CD4-positive, alpha-beta memory T cell (primary cell): ENCODE results near the gene HPS1. TPM values are rescaled to one million over a fixed set of nuclear protein-coding genes. Genes with fewer than 3 reads are reported as not detected.
"Not testable (repeated sequence)": the region's sequence is repeated elsewhere in the genome, so short reads cannot be mapped to it uniquely, and the experiment has no call there.

Experiments
- CTCF ChIA-PET: fragments of 350-600 bp; sonication (Branson Sonifier 250); formaldehyde crosslinking; loops from one replicate; lab custom pipeline; 2021; ENCODE audit warnings: inconsistent platforms; ENCODE audit not compliant: partially characterized antibody; lab: Charles Lee
- POLR2A ChIA-PET: fragments of 350-600 bp; sonication (Branson Sonifier 250); formaldehyde crosslinking; loops from one replicate; lab custom pipeline; 2021; ENCODE audit not compliant: partially characterized antibody; lab: Charles Lee
- DNase-seq, 5 donors: peaks; one replicate each; pipeline versions ENCODE4 v3.0.0 to v3.0.0-alpha.2; 2020 to 2022; ENCODE audit warnings: mixed read lengths in 1 of 5
- H3K27ac ChIP-seq: one replicate; pipeline ENCODE4 v1.7.0; 2013; ENCODE audit warnings: low read depth, low read length
- H3K27me3 ChIP-seq: 2 replicates; pipeline ENCODE4 v1.7.0; 2013; ENCODE audit warnings: mild to moderate bottlenecking, low read length, moderate library complexity; ENCODE audit not compliant: insufficient read depth
- H3K36me3 ChIP-seq: 2 replicates; pipeline ENCODE4 v1.7.0; 2013; ENCODE audit warnings: mild to moderate bottlenecking, low read length, moderate library complexity; ENCODE audit not compliant: insufficient read depth
- H3K4me1 ChIP-seq: 2 replicates; pipeline ENCODE4 v1.7.0; 2013; ENCODE audit warnings: mild to moderate bottlenecking, low read length, moderate library complexity; ENCODE audit not compliant: insufficient read depth
- H3K4me3 ChIP-seq, 2 donors: one replicate each; pipeline ENCODE4 v1.7.0; 2013; ENCODE audit warnings: low read length in 2 of 2, mild to moderate bottlenecking in 1 of 2
- H3K9me3 ChIP-seq, 2 donors: one replicate each; pipeline ENCODE4 v1.7.0; 2013; ENCODE audit warnings: low read length in 2 of 2, control low read depth in 1 of 2; ENCODE audit not compliant: control insufficient read depth in 1 of 2
- H3K27ac Mint-ChIP-seq, 7 donors: one replicate each; pipeline ENCODE4 v1.8.0; 2020 to 2021; ENCODE audit warnings: mixed read lengths in 7 of 7, mild to moderate bottlenecking in 6 of 7, inconsistent platforms in 3 of 7, moderate library complexity in 3 of 7
- H3K27me3 Mint-ChIP-seq, 2 donors: one replicate each; pipeline ENCODE4 v1.8.0; 2020 to 2021; ENCODE audit warnings: mixed read lengths in 2 of 2
- H3K36me3 Mint-ChIP-seq, 2 donors: one replicate each; pipeline ENCODE4 v1.8.0; 2020 to 2021; ENCODE audit warnings: mixed read lengths in 2 of 2, inconsistent platforms in 1 of 2, mild to moderate bottlenecking in 1 of 2
- H3K4me1 Mint-ChIP-seq, 4 donors: one replicate each; pipeline ENCODE4 v1.8.0; 2020 to 2021; ENCODE audit warnings: mixed read lengths in 4 of 4, mild to moderate bottlenecking in 1 of 4
- H3K4me3 Mint-ChIP-seq, 8 donors: one replicate each; pipeline ENCODE4 v1.8.0; 2020 to 2021; ENCODE audit warnings: mixed read lengths in 8 of 8, mild to moderate bottlenecking in 7 of 8, moderate library complexity in 6 of 8, inconsistent platforms in 3 of 8
- H3K9me3 Mint-ChIP-seq, 8 donors: one replicate each; pipeline ENCODE4 v1.8.0; 2020 to 2021; ENCODE audit warnings: mixed read lengths in 8 of 8, mild to moderate bottlenecking in 5 of 8, inconsistent platforms in 3 of 8, moderate library complexity in 1 of 8
- intact Hi-C: fragments of 100-400 bp; cut with micrococcal nuclease; formaldehyde crosslinking; loops from one replicate; pipeline ENCODE4 v1.15.1; 2023
- polyA plus RNA-seq, 2 donors: library from polyadenylated mRNA; unstranded; fragments of 300-500 nt; fragmentation: Illumina TruSeq; gene quantifications; one replicate each; pipeline ENCODE4 v1.2.3, GENCODE V29; 2021
- total RNA-seq, 2 experiments: library from RNA; stranded (reverse); gene quantifications; one replicate each; pipeline ENCODE4 v1.2.3, GENCODE V29; 2021

Gene HPS1
- total and polyA plus RNA-seq, 4 experiments from 2014 or later, result 72.0 to 115 (median 91.3) TPM

GRCh38 chr10:98391065-98391464, 55.7 kb downstream of the HPS1 start:
- H3K4me3 Mint-ChIP-seq, result peak overlapping the region; percentile 39 to 85 (median 81)
- Histone ChIP-seq H3K27me3 (no peaks in the 10 kb centered on the region), H3K27ac (no peak overlapping the region), H3K4me3 (no peak overlapping the region), H3K9me3 (no peaks in the 10 kb centered on the region), H3K4me1 (peaks cover 23% of the 10 kb centered on the region), H3K36me3 (no peaks in the 10 kb centered on the region)
- H3K4me1 Mint-ChIP-seq, result peaks cover 17 to 51% (median 39%) of the 10 kb centered on the region in 4 donors
- peak in 1 of 5 donors; percentile 4 for DNase-seq
- ChIA-PET CTCF (interaction anchor here (1.5 kb wide), 1 partner anchor 34 kb away, joined by 4 read pairs; no protein-coding TSS in a partner anchor), POLR2A (interaction anchor here (0.7 to 1.4 kb wide), 2 partner anchors 22 to 24 kb away, joined by 3 read pairs; partner anchors contain the start of gene PYROXD2)
- no peaks in the 10 kb centered on the region for H3K27me3 Mint-ChIP-seq
- peak overlapping the region in 5 of 7 donors; percentile 3 to 85 (median 67) for H3K27ac Mint-ChIP-seq
- intact Hi-C loops, result no loop called here
- H3K9me3 Mint-ChIP-seq, result no peaks in the 10 kb centered on the region
- H3K36me3 Mint-ChIP-seq, result peaks cover 16 to 20% of the 10 kb centered on the region in 2 donors

GRCh38 chr10:98390406-98390805, 56.3 kb downstream of the HPS1 start:
- H3K27ac Mint-ChIP-seq, result peak overlapping the region in 1 of 7 donors; percentile 42
- Histone ChIP-seq H3K4me1 (peaks cover 23% of the 10 kb centered on the region), H3K9me3 (no peaks in the 10 kb centered on the region), H3K36me3 (no peaks in the 10 kb centered on the region), H3K27me3 (no peaks in the 10 kb centered on the region), H3K4me3 (no peak overlapping the region), H3K27ac (no peak overlapping the region)
- ChIA-PET POLR2A (interaction anchor here (1.4 kb wide), 1 partner anchor 25 kb away, joined by 3 read pairs; the partner anchor contains the start of gene PYROXD2), CTCF (interaction anchor here (1.5 kb wide), 1 partner anchor 35 kb away, joined by 4 read pairs; no protein-coding TSS in a partner anchor)
- H3K27me3 Mint-ChIP-seq, result no peaks in the 10 kb centered on the region
- peaks cover 20% of the 10 kb centered on the region in 2 donors for H3K36me3 Mint-ChIP-seq
- H3K4me1 Mint-ChIP-seq, result peaks cover 17 to 51% (median 38%) of the 10 kb centered on the region in 4 donors
- H3K9me3 Mint-ChIP-seq, result no peaks in the 10 kb centered on the region
- intact Hi-C loops, result no loop called here
- no peak for DNase-seq
- H3K4me3 Mint-ChIP-seq, result peak overlapping the region in 2 of 8 donors; percentile 64 to 80

GRCh38 chr10:98389398-98389797, 57.3 kb downstream of the HPS1 start:
- H3K9me3 ChIP-seq, result no peaks in the 10 kb centered on the region
- Mint-ChIP-seq H3K9me3 (no peaks in the 10 kb centered on the region), H3K36me3 (peaks cover 16 to 18% of the 10 kb centered on the region in 2 donors), H3K4me3 (no peak overlapping the region), H3K4me1 (peaks cover 17 to 48% (median 37%) of the 10 kb centered on the region in 4 donors), H3K27me3 (no peaks in the 10 kb centered on the region), H3K27ac (no peak overlapping the region)
- intact Hi-C loops, result no loop called here
- CTCF ChIA-PET, result no interaction called here
- POLR2A ChIA-PET, result no interaction called here
- H3K27ac ChIP-seq, result no peak overlapping the region
- H3K36me3 ChIP-seq, result no peaks in the 10 kb centered on the region
- no peak overlapping the region for H3K4me3 ChIP-seq
- H3K4me1 ChIP-seq, result peaks cover 23% of the 10 kb centered on the region
- no peaks in the 10 kb centered on the region for H3K27me3 ChIP-seq
- DNase-seq, result no peak

- Mint-ChIP-seq H3K9me3 (no peaks in the 10 kb centered on the region), H3K27ac (peak overlapping the region in 2 of 7 donors; percentile 47 to 48), H3K36me3 (peaks cover 15 to 16% of the 10 kb centered on the region in 2 donors), H3K27me3 (no peaks in the 10 kb centered on the region), H3K4me1 (peaks cover 17 to 36% (median 32%) of the 10 kb centered on the region in 4 donors), H3K4me3 (no peak overlapping the region)
- CTCF ChIA-PET, result no interaction called here
- H3K9me3 ChIP-seq, result no peaks in the 10 kb centered on the region
- intact Hi-C loops, result no loop called here
- H3K27ac ChIP-seq, result no peak overlapping the region
- POLR2A ChIA-PET, result no interaction called here
- H3K36me3 ChIP-seq, result no peaks in the 10 kb centered on the region
- H3K4me3 ChIP-seq, result no peak overlapping the region
- H3K27me3 ChIP-seq, result no peaks in the 10 kb centered on the region
- no peak for DNase-seq
- H3K4me1 ChIP-seq, result peaks cover 23% of the 10 kb centered on the region
These were observed 58.6 kb downstream of the HPS1 start for GRCh38 chr10:98388101-98388655.

- Mint-ChIP-seq H3K4me3 (no peak overlapping the region), H3K4me1 (peaks cover 1 to 5% (median 4%) of the 10 kb centered on the region in 4 donors), H3K36me3 (peaks cover 23 to 25% of the 10 kb centered on the region in 2 donors), H3K27ac (no peak overlapping the region), H3K9me3 (no peaks in the 10 kb centered on the region), H3K27me3 (no peaks in the 10 kb centered on the region)
- H3K36me3 ChIP-seq, result no peaks in the 10 kb centered on the region
- no peak overlapping the region for H3K27ac ChIP-seq
- no peak overlapping the region for H3K4me3 ChIP-seq
- ChIA-PET CTCF (no interaction called here), POLR2A (no interaction called here)
- no peaks in the 10 kb centered on the region for H3K9me3 ChIP-seq
- H3K4me1 ChIP-seq, result no peaks in the 10 kb centered on the region
- DNase-seq, result no peak
- intact Hi-C loops, result no loop called here
- H3K27me3 ChIP-seq, result no peaks in the 10 kb centered on the region
These were observed 62.1 kb downstream of the HPS1 start for GRCh38 chr10:98384531-98385133.

GRCh38 chr10:98383869-98384268, 62.9 kb downstream of the HPS1 start:
- Mint-ChIP-seq H3K27me3 (no peaks in the 10 kb centered on the region), H3K9me3 (no peaks in the 10 kb centered on the region), H3K27ac (no peak overlapping the region), H3K36me3 (peaks cover 23 to 25% of the 10 kb centered on the region in 2 donors), H3K4me1 (peaks cover 0 to 3% (median 2%) of the 10 kb centered on the region in 4 donors), H3K4me3 (no peak overlapping the region)
- Histone ChIP-seq H3K9me3 (no peaks in the 10 kb centered on the region), H3K4me3 (no peak overlapping the region), H3K36me3 (no peaks in the 10 kb centered on the region), H3K4me1 (no peaks in the 10 kb centered on the region), H3K27ac (no peak overlapping the region), H3K27me3 (no peaks in the 10 kb centered on the region)
- no peak for DNase-seq
- CTCF ChIA-PET, result no interaction called here
- intact Hi-C loops, result no loop called here
- POLR2A ChIA-PET, result no interaction called here

GRCh38 chr10:98383134-98383667, 63.5 kb downstream of the HPS1 start:
- H3K9me3 ChIP-seq, H3K27me3 ChIP-seq, CTCF ChIA-PET, H3K27ac Mint-ChIP-seq, POLR2A ChIA-PET, intact Hi-C loops, H3K4me1 Mint-ChIP-seq, H3K27me3 Mint-ChIP-seq, H3K4me1 ChIP-seq, H3K36me3 ChIP-seq, H3K4me3 Mint-ChIP-seq, H3K9me3 Mint-ChIP-seq, DNase-seq, H3K4me3 ChIP-seq, H3K27ac ChIP-seq: not testable (repeated sequence)
- H3K36me3 Mint-ChIP-seq, result peaks cover 23 to 25% of the 10 kb centered on the region in 2 donors
